SK-N-SH treated with all-trans-retinoic acid at 6 μM for 48 hours (cell line): ENCODE data around the gene RRAGD.

Experiments used
- GLIS3 ChIP-seq: fragments of 250-450 bp; sonication (Bioruptor Pico); IDR thresholded peaks from 2 replicates; pipeline ENCODE4 v1.5.0; 2020; ENCODE audit warnings: mild to moderate bottlenecking, moderate library complexity
- ZC3H10 ChIP-seq: fragments of 250-450 bp; sonication (Bioruptor Pico); IDR thresholded peaks from 2 replicates; pipeline ENCODE4 v1.5.1; 2021; ENCODE audit warnings: mild to moderate bottlenecking, moderate library complexity

DNA sequence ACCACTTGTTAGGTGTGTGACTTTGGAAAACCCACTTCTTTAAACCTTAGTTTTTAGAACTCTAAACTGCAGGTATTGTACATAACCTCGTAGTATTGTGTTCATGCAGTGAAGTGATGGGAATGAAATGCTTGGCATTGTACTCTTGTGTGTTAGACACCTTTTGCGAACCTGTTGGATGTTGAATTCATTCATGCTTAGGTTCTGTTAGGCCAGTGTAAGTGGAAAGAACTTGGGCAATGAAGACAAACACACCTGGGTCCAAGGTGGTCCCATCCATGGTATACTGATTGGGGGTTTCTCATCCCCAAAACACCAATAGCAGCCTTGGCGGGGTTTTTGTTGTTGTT lies 22.1 kb upstream of the RRAGD start:
- TF ChIP-seq GLIS3 (CRISPR knock-in tag): no peak
- no peak for TF ChIP-seq ZC3H10 (CRISPR knock-in tag)
